Measurements from ENCODE around the gene CENPP. TPM values are rescaled to one million over a fixed set of nuclear protein-coding genes. Genes with fewer than 3 reads are reported as not detected.

The CENPP gene
- total RNA-seq, 1 donor from 2014 or later = 1.9 TPM

- Histone ChIP-seq H3K4me1 (ENCODE audit: insufficient read depth, low read length) (no peaks in the 10 kb centered on the region), H3K27ac (ENCODE audit: low read depth, low read length) (no peak overlapping the region), H3K4me2 (ENCODE audit: low read length) (no peak overlapping the region), H3K27me3 (ENCODE audit: insufficient read depth, low read length) (no peaks in the 10 kb centered on the region), H3K9me3 (ENCODE audit: insufficient read depth, low read depth, low read length) (no peaks in the 10 kb centered on the region), H3K36me3 (ENCODE audit: insufficient read depth, low read length) (no peaks in the 10 kb centered on the region), H3K79me2 (ENCODE audit: insufficient read depth, low read length) (no peaks in the 10 kb centered on the region), H3K4me3 (ENCODE audit: insufficient read depth, low read depth, low read length) (no peak overlapping the region), H4K20me1 (ENCODE audit: insufficient read depth, low read length) (no peaks in the 10 kb centered on the region), H3K9ac (ENCODE audit: low read length) (no peak overlapping the region), H2AFZ (ENCODE audit: low read depth, low read length) (peak overlapping the region; percentile 26)
- H3K27ac Mint-ChIP-seq (ENCODE audit: unreplicated experiment) = no peak overlapping the region
- TF ChIP-seq CTCF (IDR thresholded peaks at IDR 0.05; ENCODE audit: insufficient read depth, low read depth, low read length) (no peak), EZH2 (IDR thresholded peaks at IDR 0.05; ENCODE audit: insufficient read depth, low read length) (no peak)
- no peaks in the 10 kb centered on the region for H3K4me1 Mint-ChIP-seq (ENCODE audit: low read depth, unreplicated experiment)
- H3K4me3 Mint-ChIP-seq (ENCODE audit: unreplicated experiment) = no peak overlapping the region
- peaks cover 5% of the 10 kb centered on the region for H3K36me3 Mint-ChIP-seq (ENCODE audit: low read depth, unreplicated experiment)
- no peaks in the 10 kb centered on the region for H3K27me3 Mint-ChIP-seq (ENCODE audit: low read depth, unreplicated experiment)
- DNase-seq (ENCODE audit: low read depth) = no peak
- H3K9me3 Mint-ChIP-seq (ENCODE audit: unreplicated experiment) = peaks cover 13% of the 10 kb centered on the region
- no peak for FAIRE-seq
Measured at GRCh38 chr9:92359394-92359995, 33.7 kb downstream of the CENPP start.

GRCh38 chr9:92360083-92360482 is 34.3 kb downstream of the CENPP start:
- Histone ChIP-seq H3K79me2 (ENCODE audit: insufficient read depth, low read length) (no peaks in the 10 kb centered on the region), H3K27ac (ENCODE audit: low read depth, low read length) (no peak overlapping the region), H3K4me2 (ENCODE audit: low read length) (no peak overlapping the region), H3K4me1 (ENCODE audit: insufficient read depth, low read length) (no peaks in the 10 kb centered on the region), H4K20me1 (ENCODE audit: insufficient read depth, low read length) (no peaks in the 10 kb centered on the region), H3K36me3 (ENCODE audit: insufficient read depth, low read length) (no peaks in the 10 kb centered on the region), H3K4me3 (ENCODE audit: insufficient read depth, low read depth, low read length) (no peak overlapping the region), H3K9ac (ENCODE audit: low read length) (no peak overlapping the region), H2AFZ (ENCODE audit: low read depth, low read length) (no peak overlapping the region), H3K27me3 (ENCODE audit: insufficient read depth, low read length) (no peaks in the 10 kb centered on the region), H3K9me3 (ENCODE audit: insufficient read depth, low read depth, low read length) (no peaks in the 10 kb centered on the region)
- DNase-seq (ENCODE audit: low read depth) = no peak
- no peak for FAIRE-seq
- TF ChIP-seq EZH2 (IDR thresholded peaks at IDR 0.05; ENCODE audit: insufficient read depth, low read length) = no peak
- Mint-ChIP-seq H3K9me3 (ENCODE audit: unreplicated experiment) (peaks cover 9% of the 10 kb centered on the region), H3K27ac (ENCODE audit: unreplicated experiment) (no peak overlapping the region), H3K36me3 (ENCODE audit: low read depth, unreplicated experiment) (peaks cover 1% of the 10 kb centered on the region), H3K4me3 (ENCODE audit: unreplicated experiment) (no peak overlapping the region), H3K27me3 (ENCODE audit: low read depth, unreplicated experiment) (no peaks in the 10 kb centered on the region), H3K4me1 (ENCODE audit: low read depth, unreplicated experiment) (no peaks in the 10 kb centered on the region)

- Histone ChIP-seq H3K9ac (ENCODE audit: low read length) (no peak overlapping the region), H2AFZ (ENCODE audit: low read depth, low read length) (no peak overlapping the region), H3K9me3 (ENCODE audit: insufficient read depth, low read depth, low read length) (no peaks in the 10 kb centered on the region), H3K27ac (ENCODE audit: low read depth, low read length) (no peak overlapping the region), H3K4me2 (ENCODE audit: low read length) (no peak overlapping the region), H3K27me3 (ENCODE audit: insufficient read depth, low read length) (no peaks in the 10 kb centered on the region), H3K36me3 (ENCODE audit: insufficient read depth, low read length) (no peaks in the 10 kb centered on the region), H3K4me1 (ENCODE audit: insufficient read depth, low read length) (no peaks in the 10 kb centered on the region), H3K4me3 (ENCODE audit: insufficient read depth, low read depth, low read length) (no peak overlapping the region), H3K79me2 (ENCODE audit: insufficient read depth, low read length) (no peaks in the 10 kb centered on the region), H4K20me1 (ENCODE audit: insufficient read depth, low read length) (no peaks in the 10 kb centered on the region)
- Mint-ChIP-seq H3K27me3 (ENCODE audit: low read depth, unreplicated experiment) (no peaks in the 10 kb centered on the region), H3K36me3 (ENCODE audit: low read depth, unreplicated experiment) (no peaks in the 10 kb centered on the region), H3K4me3 (ENCODE audit: unreplicated experiment) (no peak overlapping the region), H3K27ac (ENCODE audit: unreplicated experiment) (no peak overlapping the region), H3K9me3 (ENCODE audit: unreplicated experiment) (peaks cover 1% of the 10 kb centered on the region), H3K4me1 (ENCODE audit: low read depth, unreplicated experiment) (no peaks in the 10 kb centered on the region)
- no peak for TF ChIP-seq CTCF (IDR thresholded peaks at IDR 0.05; ENCODE audit: insufficient read depth, low read depth, low read length)
- TF ChIP-seq EZH2 (IDR thresholded peaks at IDR 0.05; ENCODE audit: insufficient read depth, low read length) = no peak
- no peak for DNase-seq (ENCODE audit: low read depth)
- no peak for FAIRE-seq
Measured at GRCh38 chr9:92369075-92369474, 43.3 kb downstream of the CENPP start.

Data from astrocyte (in vitro differentiated cells and primary cell).